Kidney (tissue), 14 donors: ENCODE measurements around the gene EQTN. TPM values are rescaled to one million over a fixed set of nuclear protein-coding genes. Genes with fewer than 3 reads are reported as not detected.

ENCODE experiments used
- DNase-seq, 5 donors: peaks; one replicate each; pipeline ENCODE4 v3.0.0-alpha.2; 2013 to 2020
- FAIRE-seq: peaks from 2 replicates; lab custom pipeline; 2012; peaks lifted over from hg19 to GRCh38; lab: Jason Lieb, UNC
- H3K27ac ChIP-seq, 2 donors: one replicate each; pipeline ENCODE4 v1.7.0; 2013; ENCODE audit warnings: low read depth in 2 of 2, low read length in 2 of 2, inconsistent platforms in 1 of 2
- H3K27me3 ChIP-seq: one replicate; pipeline ENCODE4 v1.7.1; 2013; ENCODE audit warnings: low read length, inconsistent platforms; ENCODE audit not compliant: control insufficient read depth, insufficient read depth
- H3K36me3 ChIP-seq, 3 donors: one replicate each; pipeline versions ENCODE4 v1.7.0 to v1.7.1; 2013; ENCODE audit warnings: low read length in 3 of 3, control low read depth in 1 of 3, inconsistent platforms in 1 of 3; ENCODE audit not compliant: insufficient read depth in 3 of 3, control insufficient read depth in 2 of 3
- H3K4me1 ChIP-seq, 3 donors: one replicate each; pipeline versions ENCODE4 v1.7.0 to v1.7.1; 2013; ENCODE audit warnings: low read length in 3 of 3, inconsistent platforms in 1 of 3, low read depth in 1 of 3; ENCODE audit not compliant: control insufficient read depth in 2 of 3, insufficient read depth in 2 of 3
- H3K4me3 ChIP-seq, 3 donors: one replicate each; pipeline versions ENCODE4 v1.7.0 to v1.8.1; 2013; ENCODE audit warnings: low read length in 3 of 3, control low read depth in 1 of 3, inconsistent platforms in 1 of 3
- H3K9ac ChIP-seq, 3 donors: one replicate each; pipeline versions ENCODE4 v1.7.0 to v1.7.1; 2013; ENCODE audit warnings: low read length in 3 of 3, control low read depth in 1 of 3, inconsistent platforms in 1 of 3
- H3K9me3 ChIP-seq, 3 donors: one replicate each; pipeline versions ENCODE4 v1.7.0 to v1.7.1; 2013; ENCODE audit warnings: low read length in 3 of 3, control low read depth in 1 of 3, inconsistent platforms in 1 of 3; ENCODE audit not compliant: control insufficient read depth in 2 of 3, insufficient read depth in 1 of 3
- CTCF ChIP-seq: IDR thresholded peaks from 3 replicates; pipeline ENCODE4 v1.5.1; 2012; ENCODE audit warnings: mild to moderate bottlenecking, moderate library complexity, borderline replicate concordance; ENCODE audit not compliant: insufficient read depth; ENCODE audit errors: extremely low read depth
- intact Hi-C: fragments of 100-400 bp; cut with DNase I; formaldehyde crosslinking; loops from one replicate; pipeline ENCODE4 v1.11.1; 2022
- polyA plus RNA-seq: library from polyadenylated mRNA; stranded (reverse); fragments of 350-450 nt; fragmentation: Illumina TruSeq; extraction: RNeasy Lipid Tissue Mini Kit (QIAGEN cat#74804); gene quantifications from one replicate; pipeline ENCODE4 v1.2.3, GENCODE V29; 2014; ENCODE audit warnings: low read depth, low replicate concordance; ENCODE audit not compliant: insufficient read depth
- total RNA-seq: library from RNA; stranded (reverse); fragmentation: NEBNext Ultra II Directional; extraction: Animal tissue kit (Norgen Biotek cat#: 25700); gene quantifications from one replicate; pipeline ENCODE4 v1.2.1, GENCODE V29; 2021
- donor health status: control.
- donor health status: control.
- donor health status: control.
- donor health status: control.
- donor health status: control.
- donor health status: DM: yes; HTN: yes; CAD: no.
- donor health status: Normal renal cell carcinoma (clear cell type).

The EQTN gene
- total and polyA plus RNA-seq, 2 donors from 2014 or later = 1.4 TPM; not detected in 1

DNA sequence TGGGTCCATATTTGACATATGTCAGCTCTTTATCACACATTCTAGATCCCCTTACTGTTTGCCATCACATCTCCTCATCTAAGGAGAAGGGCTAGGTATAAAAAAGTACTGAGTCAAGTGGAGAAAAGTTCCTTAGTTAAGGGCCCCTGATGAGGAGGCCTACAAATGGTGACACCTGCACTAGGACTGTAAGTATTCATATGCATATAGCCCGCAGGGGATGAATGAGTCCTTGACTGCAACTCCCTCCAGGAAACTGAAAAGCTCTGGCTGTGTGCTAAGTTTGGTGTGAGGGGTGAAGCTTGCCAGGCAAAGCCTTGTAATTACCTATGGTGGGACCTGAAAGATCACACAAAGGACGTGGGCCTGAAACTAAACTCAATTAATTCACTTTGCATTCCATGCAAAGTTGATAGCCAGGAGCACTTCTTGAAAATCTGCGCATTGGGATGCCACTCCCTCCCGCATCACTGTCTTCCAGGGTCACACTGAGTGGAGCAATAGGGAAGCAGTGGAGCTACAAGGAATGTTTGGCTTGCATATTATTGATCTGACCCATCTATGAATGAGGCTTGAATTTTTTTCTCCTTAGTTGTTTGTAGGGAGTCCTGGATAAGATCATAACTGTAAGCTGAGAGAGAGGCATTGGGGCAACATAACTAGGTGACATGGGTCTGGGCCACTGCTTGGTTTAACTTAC, 11.9 kb upstream of the EQTN start:
- H3K27me3 ChIP-seq = no peaks in the 10 kb centered on the region
- no peak overlapping the region for H3K27ac ChIP-seq
- intact Hi-C loops = no loop called here
- H3K9ac ChIP-seq = no peak overlapping the region
- DNase-seq (no peak), FAIRE-seq (no peak)
- H3K36me3 ChIP-seq = no peaks in the 10 kb centered on the region
- TF ChIP-seq CTCF = no peak
- no peak overlapping the region for H3K4me3 ChIP-seq
- H3K9me3 ChIP-seq = no peaks in the 10 kb centered on the region
- H3K4me1 ChIP-seq = no peaks in the 10 kb centered on the region

DNA sequence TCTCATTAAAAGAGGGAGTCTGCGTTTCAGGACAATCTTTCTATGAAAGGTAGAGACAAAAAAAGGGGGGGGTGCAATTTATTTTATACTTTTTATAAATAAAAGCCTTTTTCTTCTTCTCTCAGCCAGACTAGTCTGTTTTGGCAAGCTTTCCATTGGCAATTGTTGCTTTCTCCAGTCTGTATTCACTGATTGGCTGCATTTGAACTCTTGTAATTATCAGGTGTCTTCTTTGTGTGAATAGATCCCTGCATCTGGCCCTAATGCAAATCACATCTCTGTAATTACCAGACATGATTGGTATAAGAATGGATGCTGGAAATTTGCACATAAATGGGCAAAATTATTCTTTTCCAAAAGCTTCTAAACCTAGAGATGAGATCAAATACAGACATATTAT, 7.6 kb upstream of the EQTN start:
- no peak for FAIRE-seq
- no peak for TF ChIP-seq CTCF
- Histone ChIP-seq H3K9me3 (no peaks in the 10 kb centered on the region), H3K36me3 (no peaks in the 10 kb centered on the region), H3K4me3 (no peak overlapping the region), H3K4me1 (no peaks in the 10 kb centered on the region), H3K27ac (no peak overlapping the region), H3K27me3 (no peaks in the 10 kb centered on the region), H3K9ac (no peak overlapping the region)
- no peak for DNase-seq
- intact Hi-C loops = no loop called here

- H3K9ac ChIP-seq = no peak overlapping the region
- no peaks in the 10 kb centered on the region for H3K27me3 ChIP-seq
- no peaks in the 10 kb centered on the region for H3K36me3 ChIP-seq
- intact Hi-C loops = no loop called here
- no peaks in the 10 kb centered on the region for H3K4me1 ChIP-seq
- FAIRE-seq (no peak), DNase-seq (no peak)
- H3K27ac ChIP-seq = no peak overlapping the region
- TF ChIP-seq CTCF = no peak
- H3K4me3 ChIP-seq = no peak overlapping the region
- H3K9me3 ChIP-seq = no peaks in the 10 kb centered on the region
These were observed 6.3 kb upstream of the EQTN start for GRCh38 chr9:27303219-27303618.

DNA sequence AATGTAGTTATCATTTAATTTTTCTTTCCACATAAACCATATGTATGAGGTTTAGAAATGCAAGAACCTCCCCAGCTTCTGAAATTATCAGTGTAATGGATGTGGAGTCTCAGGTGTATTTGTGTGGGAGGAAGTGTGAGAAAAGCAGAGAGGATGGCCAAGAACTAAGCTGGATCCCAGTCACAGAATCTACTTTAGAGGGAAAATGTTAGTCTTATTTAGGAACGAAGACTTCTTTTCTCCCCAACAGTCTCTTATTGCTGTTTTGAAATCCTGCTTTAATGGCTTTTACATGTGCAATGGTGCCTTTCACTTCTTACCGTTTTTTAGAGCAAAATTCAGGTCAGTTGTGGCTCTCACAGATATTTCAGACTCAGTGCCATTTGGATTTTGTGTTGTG, 3.0 kb downstream of the EQTN start:
- H3K27me3 ChIP-seq = no peaks in the 10 kb centered on the region
- no peaks in the 10 kb centered on the region for H3K4me1 ChIP-seq
- no peak for DNase-seq
- H3K9me3 ChIP-seq = no peaks in the 10 kb centered on the region
- H3K9ac ChIP-seq = no peak overlapping the region
- no peak for FAIRE-seq
- intact Hi-C loops = no loop called here
- no peak overlapping the region for H3K27ac ChIP-seq
- no peak overlapping the region for H3K4me3 ChIP-seq
- H3K36me3 ChIP-seq = no peaks in the 10 kb centered on the region
- TF ChIP-seq CTCF = no peak
